Inferior parietal cortex (tissue), 1 donor: Measurements from ENCODE around the gene CKLF.
"Not testable (repeated sequence)": the region's sequence is repeated elsewhere in the genome, so short reads cannot be mapped to it uniquely, and the experiment has no call there.

ENCODE experiments used
- DNase-seq: peaks from one replicate; pipeline ENCODE4 v3.0.0-alpha.2; 2016; ENCODE audit errors: extremely low spot score

Gene CKLF

GRCh38 chr16:66542396-66542795 is 10.0 kb upstream of the CKLF start:
- DNase-seq: no peak

DNA sequence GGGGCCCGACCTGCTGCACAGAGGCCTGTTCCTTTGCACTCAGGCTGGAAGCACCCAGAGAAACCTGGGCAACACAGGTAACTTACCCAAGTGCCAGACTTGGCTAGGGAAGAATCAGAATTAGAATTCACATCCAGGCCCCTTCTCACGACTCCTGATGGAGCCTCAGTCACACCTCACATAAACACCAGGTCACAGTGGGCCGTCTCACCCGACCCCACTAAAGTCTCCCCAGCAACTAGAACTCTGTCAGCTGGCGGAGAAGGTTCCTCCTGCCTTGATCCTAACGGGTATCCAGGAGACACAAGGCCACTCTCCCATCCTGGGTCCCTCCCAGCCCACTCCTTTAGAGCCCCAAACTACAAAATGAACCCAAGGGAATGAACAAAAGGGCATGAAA is 8.8 kb upstream of the CKLF start:
- DNase-seq: no peak

GRCh38 chr16:66544016-66544757 is 8.2 kb upstream of the CKLF start:
- DNase-seq: no peak

DNA sequence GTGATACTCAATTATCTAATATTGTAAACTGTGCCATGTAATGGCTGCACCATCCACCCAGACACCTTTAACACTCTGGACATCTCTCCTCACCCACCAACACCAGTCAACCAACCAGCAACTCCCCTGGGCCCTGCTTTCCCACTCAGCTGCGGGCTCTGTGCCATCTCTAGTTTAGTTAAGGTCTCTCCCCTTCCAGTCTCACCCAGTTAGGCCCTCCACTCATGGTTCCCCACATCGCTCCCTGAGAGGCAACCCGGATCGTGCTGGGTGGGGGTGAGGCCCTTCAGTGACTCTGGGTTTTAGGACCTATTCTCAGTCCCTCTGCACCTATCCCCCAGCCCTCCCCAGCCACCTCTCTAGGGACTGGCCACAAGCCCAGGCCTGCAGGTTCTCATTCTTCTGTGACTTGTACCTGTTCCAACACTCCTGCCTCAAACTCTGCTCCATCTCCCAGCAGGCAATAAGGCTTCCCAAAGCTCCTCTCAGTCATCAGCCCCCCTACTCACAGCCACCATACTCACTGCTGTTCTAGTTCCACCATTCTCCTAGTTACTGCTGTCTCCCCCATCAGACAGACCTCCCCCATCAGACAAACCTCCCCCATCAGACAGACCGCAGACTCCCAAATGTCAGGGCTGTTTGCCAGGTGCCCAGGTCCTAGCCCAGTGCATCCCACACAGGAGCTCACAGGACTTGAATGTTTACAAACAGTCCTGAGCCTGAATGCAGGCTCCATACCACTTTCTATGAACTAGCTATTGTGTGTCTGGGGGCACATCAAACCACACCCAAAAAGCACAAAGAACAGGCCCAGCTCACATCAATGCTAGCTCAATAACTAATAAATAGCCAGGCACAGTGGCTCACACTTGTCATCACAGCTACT is 5.0 kb upstream of the CKLF start:
- DNase-seq: no peak

GRCh38 chr16:66548068-66548467 is 4.3 kb upstream of the CKLF start:
- DNase-seq: no peak

DNA sequence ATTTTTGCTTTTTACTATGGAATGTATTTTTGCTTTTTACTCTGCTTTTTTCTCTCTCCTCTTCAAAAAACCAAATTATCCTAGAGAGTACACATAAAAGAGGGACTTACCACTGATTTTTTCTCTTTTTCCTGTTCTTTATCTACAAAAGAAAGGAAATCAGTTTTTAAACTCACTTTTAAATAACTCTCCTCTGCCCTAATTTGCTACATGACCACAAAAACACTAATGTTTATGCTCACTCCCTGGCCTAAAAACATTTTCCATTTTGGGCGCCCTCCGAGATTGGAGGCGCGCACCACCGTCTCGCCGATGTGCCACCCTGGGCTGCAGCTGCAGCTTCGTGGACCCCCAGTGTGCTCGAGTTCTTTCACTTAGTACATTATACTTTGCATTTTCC is 3.5 kb upstream of the CKLF start:
- no peak for DNase-seq

DNA sequence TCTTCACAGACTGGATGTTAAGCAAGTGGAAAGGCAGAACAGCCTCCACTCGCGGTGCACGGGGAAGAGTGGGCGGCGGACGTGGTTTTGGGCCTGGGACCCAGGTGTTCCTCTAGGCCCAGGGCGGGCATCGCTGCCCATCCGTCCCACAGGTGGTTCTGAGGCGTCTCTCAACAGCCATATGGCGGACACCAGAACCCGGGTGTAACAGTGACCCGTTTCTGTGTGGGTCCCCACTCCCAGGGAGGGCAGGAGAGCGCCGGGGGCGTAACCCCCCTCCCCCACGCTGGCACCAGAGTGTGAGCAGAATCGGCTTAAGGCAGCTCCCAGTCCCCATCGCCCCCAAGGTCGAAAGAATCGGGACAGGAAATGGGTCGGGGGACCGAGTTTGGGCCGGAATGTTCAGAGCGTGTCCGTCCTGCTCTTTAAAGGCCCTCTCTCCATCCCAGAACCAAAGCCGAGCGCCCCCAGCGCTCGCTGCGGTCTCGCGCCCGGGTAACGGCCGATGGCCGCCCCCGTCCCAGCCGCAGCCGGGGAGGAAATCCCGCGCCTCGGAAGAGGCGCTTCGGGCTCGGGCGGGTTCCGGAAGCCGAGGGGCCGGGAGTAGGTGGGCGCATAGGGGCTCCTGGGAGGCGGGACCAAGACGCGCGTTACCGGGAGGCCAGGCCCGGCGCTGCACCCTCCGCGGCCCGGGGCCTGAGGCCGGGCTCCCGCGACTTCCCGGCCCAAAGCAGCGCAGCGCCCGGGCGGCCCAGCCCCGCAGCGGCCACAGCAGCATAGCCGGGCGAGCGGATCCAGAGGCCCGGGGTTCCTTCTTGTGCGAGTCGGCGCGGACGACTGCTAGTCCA is 2.9 kb upstream of the CKLF start, which contains the start of gene TK2:
TSS of gene TK2 (minus strand) at position 839 of the 848 bp plus-strand sequence. CDS start at position 778, 61 bp downstream.
- DNase-seq: peak; percentile 41

DNA sequence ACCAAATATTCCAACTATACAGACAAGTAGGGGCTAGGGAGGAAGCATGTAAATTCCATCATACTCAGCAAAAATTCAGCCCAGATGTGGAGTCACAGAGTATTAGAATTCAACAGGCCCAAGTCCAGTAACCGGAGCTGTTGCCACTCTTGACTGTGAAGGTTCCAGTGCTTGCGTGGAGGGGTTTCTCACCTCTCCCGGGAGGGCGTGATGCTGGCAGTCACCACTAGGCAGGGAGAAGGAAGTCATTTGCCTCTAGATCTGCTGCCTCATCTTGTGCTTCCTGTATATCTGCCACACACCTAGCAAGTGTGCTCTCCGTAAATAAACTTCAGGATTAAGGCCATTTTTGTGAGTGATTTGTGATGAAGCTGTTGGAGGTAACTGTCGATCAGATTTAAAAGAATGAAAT is 1.0 kb upstream of the CKLF start:
- peak; percentile 25 for DNase-seq

DNA sequence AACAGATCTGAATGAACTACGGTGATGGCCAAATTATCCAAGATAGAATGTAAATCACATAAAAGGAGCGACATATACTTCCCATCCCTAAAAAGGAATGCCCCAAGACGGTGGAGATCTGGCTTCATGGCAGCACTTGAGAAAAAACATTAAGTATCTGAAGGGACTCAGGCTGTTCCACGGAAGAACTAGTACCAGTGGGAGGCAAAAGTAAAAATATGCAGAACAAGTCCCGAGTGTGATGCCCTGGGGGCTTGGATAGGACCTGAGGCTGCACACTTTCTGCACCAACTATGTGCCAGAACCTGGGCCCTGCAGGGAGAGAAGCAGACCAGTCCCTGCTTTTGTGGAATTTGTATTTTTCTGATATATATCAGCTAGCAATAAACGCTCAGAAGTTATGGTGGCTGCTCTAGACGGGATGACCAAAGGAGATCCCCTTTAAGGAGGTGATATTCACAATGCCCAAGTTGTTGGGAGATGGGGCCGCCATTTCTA is 539 bp upstream of the CKLF start:
- DNase-seq: peak; percentile 17

DNA sequence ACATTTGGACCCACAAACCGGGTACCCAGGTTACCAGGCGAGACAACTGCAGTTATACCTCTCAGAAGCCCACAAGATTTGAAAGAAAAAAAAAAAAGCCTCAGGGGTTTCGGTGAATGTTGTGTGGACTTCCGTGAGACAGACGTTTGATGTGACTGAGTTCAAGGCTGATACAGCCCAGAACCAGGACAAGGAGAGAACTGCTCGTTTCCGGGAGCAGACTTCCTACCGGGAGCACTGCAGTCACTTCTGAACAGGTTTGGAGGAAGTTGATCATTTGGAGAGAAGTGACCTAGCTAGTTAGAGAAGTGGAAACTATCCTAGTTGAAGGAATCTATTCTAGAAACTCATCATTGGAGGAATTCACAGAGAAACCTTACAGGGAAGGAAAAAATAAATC is 847 bp downstream of the CKLF start:
- DNase-seq: no peak

DNA sequence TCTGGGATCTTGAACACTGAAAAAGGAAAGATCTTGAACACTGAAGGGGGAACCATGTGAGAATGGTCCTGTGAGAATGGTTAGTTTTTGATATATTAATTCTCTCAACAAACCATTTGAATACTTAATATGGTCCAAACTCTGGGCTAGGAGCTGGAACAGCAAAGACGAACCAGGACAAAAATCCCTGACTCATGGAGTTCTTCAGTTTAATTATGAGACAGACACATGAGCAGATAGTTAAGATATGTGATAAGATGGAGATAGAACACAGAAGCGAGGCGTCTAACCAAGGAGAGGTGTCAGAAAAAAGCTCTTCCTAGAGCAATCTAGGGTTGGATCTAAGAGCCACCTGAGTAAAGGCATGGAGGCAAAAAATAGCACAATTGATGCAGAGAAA is 1.6 kb downstream of the CKLF start:
- DNase-seq: no peak

DNA sequence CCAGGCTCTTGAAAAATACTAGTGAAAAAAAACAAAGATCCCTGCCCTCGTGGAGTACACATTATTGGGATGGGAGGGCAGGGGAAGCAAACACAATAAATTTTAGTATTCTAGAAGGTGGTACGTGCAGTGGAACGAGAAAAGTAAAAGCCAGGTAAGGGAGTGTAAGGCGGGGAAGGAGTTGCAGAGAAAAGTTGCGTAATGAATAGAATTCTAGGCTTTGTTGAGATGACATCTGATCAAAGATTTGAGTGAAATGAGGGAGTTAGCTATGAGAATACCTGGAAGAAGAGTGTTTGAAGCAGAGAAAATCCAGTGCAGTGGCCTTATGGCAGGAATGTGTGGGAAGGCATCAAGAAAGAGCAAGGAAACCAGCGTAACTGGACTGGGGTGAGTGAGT is 2.1 kb downstream of the CKLF start:
- no peak for DNase-seq

GRCh38 chr16:66560107-66560506 is 7.7 kb downstream of the CKLF start:
- DNase-seq: no peak

- no peak for DNase-seq
Measured at GRCh38 chr16:66561381-66562080, 9.2 kb downstream of the CKLF start.

- no peak for DNase-seq
Measured at GRCh38 chr16:66562409-66562808, 10.0 kb downstream of the CKLF start.

DNA sequence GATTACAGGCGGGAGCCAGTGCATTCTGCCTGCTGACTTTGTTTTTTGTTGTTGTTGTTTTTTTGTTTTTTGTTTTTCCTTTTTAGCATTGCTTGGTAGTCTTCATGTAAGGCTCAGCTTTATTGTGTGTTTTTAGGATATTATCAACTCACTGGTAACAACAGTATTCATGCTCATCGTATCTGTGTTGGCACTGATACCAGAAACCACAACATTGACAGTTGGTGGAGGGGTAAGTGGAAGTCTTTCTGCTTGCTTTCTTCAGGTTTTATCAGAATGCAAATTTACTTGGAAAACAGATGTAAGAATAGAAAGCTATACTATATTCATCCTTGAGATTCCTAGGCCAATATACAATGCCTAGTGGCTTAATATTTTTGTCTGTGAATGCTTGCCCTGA is 10.6 kb downstream of the CKLF start:
- DNase-seq: no peak

GRCh38 chr16:66563574-66564334 is 11.4 kb downstream of the CKLF start:
- no peak for DNase-seq

- DNase-seq: no peak
Measured at GRCh38 chr16:66566051-66566901, 13.9 kb downstream of the CKLF start, which contains the start of gene CMTM1. Gene CMTM1 (plus strand): TSS chr16:66566439. CDS start chr16:66566514, 75 bp downstream.

GRCh38 chr16:66567270-66567669 is 14.9 kb downstream of the CKLF start:
- DNase-seq: not testable (repeated sequence)
